Neural crest cell (in vitro differentiated cells): ENCODE results near the gene RIMBP2. TPM values are rescaled to one million over a fixed set of nuclear protein-coding genes. Genes with fewer than 3 reads are reported as not detected.

Experiments used
- DNase-seq: peaks from one replicate; pipeline ENCODE4 v3.0.0; 2021; ENCODE audit warnings: low read depth, mixed read lengths, low spot score
- H3K27ac Mint-ChIP-seq: one replicate; pipeline ENCODE4 v1.8.0; 2021; ENCODE audit warnings: mild to moderate bottlenecking, mixed read lengths; ENCODE audit not compliant: unreplicated experiment
- H3K27me3 Mint-ChIP-seq: 2 replicates; pipeline ENCODE4 v1.8.0; 2021; ENCODE audit warnings: low read depth, mild to moderate bottlenecking, mixed read lengths
- H3K36me3 Mint-ChIP-seq: 2 replicates; pipeline ENCODE4 v1.8.0; 2021; ENCODE audit warnings: low read depth, mild to moderate bottlenecking, mixed read lengths
- H3K4me1 Mint-ChIP-seq: 2 replicates; pipeline ENCODE4 v1.8.0; 2021; ENCODE audit warnings: mixed read lengths
- H3K4me3 Mint-ChIP-seq: one replicate; pipeline ENCODE4 v1.8.0; 2021; ENCODE audit warnings: mild to moderate bottlenecking, mixed read lengths
- H3K9me3 Mint-ChIP-seq: 2 replicates; pipeline ENCODE4 v1.8.0; 2021; ENCODE audit warnings: mixed read lengths
- total RNA-seq: library from RNA; stranded (reverse); gene quantifications from 2 replicates; pipeline ENCODE4 v1.2.1, GENCODE V29; 2021
- TF ChIP-seq, protein P1 (sequence below): fragments of 200-600 bp; sonication (generic); conservative IDR thresholded peaks from 2 replicates; pipeline ENCODE4 v1.5.0; 2021; ENCODE audit warnings: antibody characterized with exemption, mild to moderate bottlenecking

RIMBP2 gene
- total RNA-seq, 1 donor from 2014 or later = 5.9 TPM

DNA sequence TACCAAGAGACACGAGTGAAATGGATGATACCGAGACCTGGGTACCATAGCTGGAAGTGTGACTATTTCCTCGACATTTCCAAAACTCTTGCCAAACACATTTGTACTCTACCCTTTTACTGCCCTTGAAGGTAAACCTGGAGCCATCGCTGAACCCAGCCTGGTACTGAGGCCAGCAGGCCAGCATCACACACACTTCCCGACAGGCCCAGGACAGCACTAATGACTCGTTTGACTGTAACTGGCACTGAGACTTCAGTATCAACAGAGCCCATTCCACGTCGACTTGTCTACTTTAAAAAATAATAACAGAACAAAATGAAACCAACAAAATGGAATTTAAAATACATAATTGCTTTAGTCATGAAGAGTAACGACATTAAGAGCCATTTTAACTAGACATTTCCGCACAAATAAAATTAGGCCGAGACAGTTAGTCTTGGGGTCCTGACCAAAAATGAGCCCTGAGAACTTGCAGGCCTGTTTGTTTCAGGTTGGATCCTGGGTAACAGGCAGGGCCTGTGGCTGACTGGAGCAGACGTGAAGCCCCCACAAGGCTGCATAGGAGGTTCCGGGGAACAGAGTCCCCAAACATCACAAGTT lies 94.3 kb downstream of the RIMBP2 start:
- no peak for DNase-seq
- H3K27me3 Mint-ChIP-seq = no peaks in the 10 kb centered on the region
- no peak overlapping the region for H3K27ac Mint-ChIP-seq
- H3K4me1 Mint-ChIP-seq = no peaks in the 10 kb centered on the region
- H3K4me3 Mint-ChIP-seq = no peak overlapping the region
- H3K9me3 Mint-ChIP-seq = peaks cover 5% of the 10 kb centered on the region
- TF ChIP-seq, protein P1, sequence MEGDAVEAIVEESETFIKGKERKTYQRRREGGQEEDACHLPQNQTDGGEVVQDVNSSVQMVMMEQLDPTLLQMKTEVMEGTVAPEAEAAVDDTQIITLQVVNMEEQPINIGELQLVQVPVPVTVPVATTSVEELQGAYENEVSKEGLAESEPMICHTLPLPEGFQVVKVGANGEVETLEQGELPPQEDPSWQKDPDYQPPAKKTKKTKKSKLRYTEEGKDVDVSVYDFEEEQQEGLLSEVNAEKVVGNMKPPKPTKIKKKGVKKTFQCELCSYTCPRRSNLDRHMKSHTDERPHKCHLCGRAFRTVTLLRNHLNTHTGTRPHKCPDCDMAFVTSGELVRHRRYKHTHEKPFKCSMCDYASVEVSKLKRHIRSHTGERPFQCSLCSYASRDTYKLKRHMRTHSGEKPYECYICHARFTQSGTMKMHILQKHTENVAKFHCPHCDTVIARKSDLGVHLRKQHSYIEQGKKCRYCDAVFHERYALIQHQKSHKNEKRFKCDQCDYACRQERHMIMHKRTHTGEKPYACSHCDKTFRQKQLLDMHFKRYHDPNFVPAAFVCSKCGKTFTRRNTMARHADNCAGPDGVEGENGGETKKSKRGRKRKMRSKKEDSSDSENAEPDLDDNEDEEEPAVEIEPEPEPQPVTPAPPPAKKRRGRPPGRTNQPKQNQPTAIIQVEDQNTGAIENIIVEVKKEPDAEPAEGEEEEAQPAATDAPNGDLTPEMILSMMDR = no peak
- H3K36me3 Mint-ChIP-seq = no peaks in the 10 kb centered on the region

DNA sequence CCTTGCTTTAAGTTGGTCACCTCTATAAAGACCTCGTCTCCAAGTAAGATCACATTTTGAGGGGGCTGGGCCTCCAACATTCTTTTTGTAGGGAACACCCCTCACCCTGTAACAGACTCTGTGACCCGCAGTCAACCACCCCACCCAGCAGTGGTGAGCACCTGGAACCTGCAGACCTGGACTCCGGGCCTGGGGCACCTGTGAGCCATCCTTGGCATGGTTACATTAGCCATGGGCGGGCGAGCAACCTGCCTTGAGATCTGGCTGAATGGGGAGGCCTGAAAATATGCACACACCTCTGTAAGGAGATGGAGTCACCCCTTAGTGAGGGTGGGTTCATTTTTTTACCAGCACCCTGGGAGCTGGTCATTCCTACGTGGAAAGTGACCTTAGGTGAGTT lies 95.3 kb downstream of the RIMBP2 start:
- TF ChIP-seq, protein P1 = no peak
- Mint-ChIP-seq H3K27me3 (no peaks in the 10 kb centered on the region), H3K9me3 (peaks cover 5% of the 10 kb centered on the region), H3K4me1 (no peaks in the 10 kb centered on the region), H3K36me3 (no peaks in the 10 kb centered on the region), H3K27ac (no peak overlapping the region), H3K4me3 (no peak overlapping the region)
- DNase-seq = no peak

DNA sequence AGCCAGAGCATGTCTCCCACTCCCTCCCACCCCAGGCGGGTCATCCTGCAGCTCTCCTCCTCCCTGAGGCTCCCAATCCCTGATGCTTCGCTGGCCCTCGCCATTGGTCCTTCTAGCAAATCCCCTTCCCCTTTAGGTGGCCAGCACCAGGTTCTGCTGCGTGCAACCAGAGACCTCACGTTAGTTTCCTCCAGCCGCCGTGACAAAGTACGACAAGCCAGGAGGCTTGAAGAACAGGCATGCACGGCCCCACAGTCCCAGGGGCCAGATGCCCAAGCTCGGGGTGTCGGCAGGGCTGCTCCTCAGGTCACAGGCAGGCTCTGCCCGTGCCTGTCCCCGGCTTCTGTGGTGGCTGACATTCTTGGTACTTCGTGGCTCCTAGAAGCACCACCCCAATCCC lies 95.8 kb downstream of the RIMBP2 start:
- TF ChIP-seq, protein P1 = no peak
- H3K9me3 Mint-ChIP-seq = peaks cover 5% of the 10 kb centered on the region
- H3K27ac Mint-ChIP-seq = no peak overlapping the region

DNA sequence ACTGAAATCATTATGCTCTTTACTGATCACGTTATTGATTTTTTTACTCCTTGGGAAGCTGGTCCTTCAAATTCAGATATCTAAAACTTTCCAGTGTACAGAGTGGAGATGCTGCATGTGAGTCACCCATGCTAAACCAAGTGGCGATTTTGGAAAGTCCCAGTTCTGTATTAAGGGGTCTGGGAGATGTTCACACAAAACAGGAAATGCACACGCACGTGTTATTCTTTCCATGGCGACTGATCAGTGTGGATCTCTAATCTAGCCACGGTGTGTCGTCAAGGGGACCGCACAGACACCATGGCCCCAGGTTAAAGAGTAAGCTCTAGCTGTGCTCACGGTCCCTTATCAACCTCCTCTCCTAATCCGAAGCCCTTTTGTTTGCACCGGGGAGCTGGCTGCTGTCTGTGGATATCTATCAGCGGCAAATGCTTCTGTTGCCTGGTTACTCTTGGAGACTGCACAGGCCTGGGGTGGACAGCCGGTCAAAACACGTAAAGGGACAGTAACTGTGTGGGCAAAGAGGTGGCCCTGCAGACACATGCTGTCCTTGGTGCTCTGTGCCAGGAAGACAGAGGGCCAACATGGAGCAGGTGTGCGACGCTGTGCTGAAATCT lies 96.6 kb downstream of the RIMBP2 start:
- no peak for DNase-seq
- TF ChIP-seq, protein P1 = no peak
- H3K27me3 Mint-ChIP-seq = no peaks in the 10 kb centered on the region
- H3K4me1 Mint-ChIP-seq = no peaks in the 10 kb centered on the region
- peaks cover 5% of the 10 kb centered on the region for H3K9me3 Mint-ChIP-seq
- no peak overlapping the region for H3K4me3 Mint-ChIP-seq
- H3K36me3 Mint-ChIP-seq = no peaks in the 10 kb centered on the region
- H3K27ac Mint-ChIP-seq = no peak overlapping the region

More for the DNA sequence above, 95.8 kb downstream of the RIMBP2 start:
- no peaks in the 10 kb centered on the region for H3K4me1 Mint-ChIP-seq
- DNase-seq = no peak
- H3K27me3 Mint-ChIP-seq = no peaks in the 10 kb centered on the region
- H3K4me3 Mint-ChIP-seq = no peak overlapping the region
- H3K36me3 Mint-ChIP-seq = no peaks in the 10 kb centered on the region

DNA sequence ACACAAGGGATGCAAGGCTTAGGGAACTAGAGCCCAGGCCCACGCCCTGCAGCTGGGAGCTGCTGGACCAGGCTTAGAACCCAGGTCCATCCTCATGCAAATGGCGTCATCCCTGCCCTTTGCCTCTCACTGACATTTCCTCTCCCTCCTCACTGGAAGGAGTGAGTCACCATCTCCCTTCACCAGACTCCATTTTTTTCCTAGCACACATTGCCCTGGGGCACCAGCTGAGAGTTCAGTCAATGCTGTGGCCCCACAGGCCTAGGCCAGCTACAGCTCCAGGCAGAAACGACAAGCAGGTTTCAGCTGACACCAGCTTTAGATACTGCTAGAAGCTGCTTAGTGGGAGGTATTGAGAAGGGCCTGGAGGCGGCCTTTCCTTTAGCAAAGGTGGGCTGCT lies 98.9 kb downstream of the RIMBP2 start:
- Mint-ChIP-seq H3K27ac (no peak overlapping the region), H3K4me1 (no peaks in the 10 kb centered on the region), H3K4me3 (no peak overlapping the region), H3K36me3 (no peaks in the 10 kb centered on the region), H3K9me3 (no peaks in the 10 kb centered on the region), H3K27me3 (no peaks in the 10 kb centered on the region)
- TF ChIP-seq, protein P1 = no peak
- DNase-seq = no peak
